Immature natural killer cell (primary cell): ENCODE data around the gene LRRC14B. TPM values are rescaled to one million over a fixed set of nuclear protein-coding genes. Genes with fewer than 3 reads are reported as not detected.
A peak's percentile ranks its signal among the peaks of the same experiment; 100 is the strongest.
"Not testable (repeated sequence)": the region's sequence is repeated elsewhere in the genome, so short reads cannot be mapped to it uniquely, and the experiment has no call there.

Source experiments
- DNase-seq, 3 donors: peaks; one replicate each; pipeline ENCODE4 v3.0.0; 2022; ENCODE audit warnings: mixed read lengths in 1 of 3
- H3K27ac Mint-ChIP-seq, 6 donors: one replicate each; pipeline ENCODE4 v1.8.0; 2020; ENCODE audit warnings: mixed read lengths in 6 of 6, mild to moderate bottlenecking in 5 of 6, inconsistent platforms in 4 of 6, moderate library complexity in 3 of 6
- H3K27me3 Mint-ChIP-seq, 3 donors: one replicate each; pipeline ENCODE4 v1.8.0; 2020 to 2021; ENCODE audit warnings: low read depth in 3 of 3, mild to moderate bottlenecking in 3 of 3, mixed read lengths in 3 of 3, moderate library complexity in 3 of 3, inconsistent platforms in 1 of 3
- H3K36me3 Mint-ChIP-seq, 3 donors: one replicate each; pipeline ENCODE4 v1.8.0; 2020; ENCODE audit warnings: mixed read lengths in 3 of 3, inconsistent platforms in 2 of 3, mild to moderate bottlenecking in 2 of 3
- H3K4me1 Mint-ChIP-seq, 2 donors: one replicate each; pipeline ENCODE4 v1.8.0; 2020; ENCODE audit warnings: inconsistent platforms in 2 of 2, mild to moderate bottlenecking in 2 of 2, mixed read lengths in 2 of 2, moderate library complexity in 1 of 2
- H3K4me3 Mint-ChIP-seq, 5 donors: one replicate each; pipeline ENCODE4 v1.8.0; 2020; ENCODE audit warnings: mild to moderate bottlenecking in 5 of 5, mixed read lengths in 5 of 5, inconsistent platforms in 3 of 5, moderate library complexity in 3 of 5
- H3K9me3 Mint-ChIP-seq, 6 donors: one replicate each; pipeline ENCODE4 v1.8.0; 2020; ENCODE audit warnings: mild to moderate bottlenecking in 6 of 6, mixed read lengths in 6 of 6, inconsistent platforms in 4 of 6, moderate library complexity in 3 of 6
- polyA plus RNA-seq, 3 donors: library from polyadenylated mRNA; unstranded; fragments of 300-500 nt; fragmentation: Illumina TruSeq; gene quantifications; one replicate each; pipeline ENCODE4 v1.2.3, GENCODE V29; 2021

Gene LRRC14B
- polyA plus RNA-seq, 3 donors from 2014 or later, result not detected

DNA sequence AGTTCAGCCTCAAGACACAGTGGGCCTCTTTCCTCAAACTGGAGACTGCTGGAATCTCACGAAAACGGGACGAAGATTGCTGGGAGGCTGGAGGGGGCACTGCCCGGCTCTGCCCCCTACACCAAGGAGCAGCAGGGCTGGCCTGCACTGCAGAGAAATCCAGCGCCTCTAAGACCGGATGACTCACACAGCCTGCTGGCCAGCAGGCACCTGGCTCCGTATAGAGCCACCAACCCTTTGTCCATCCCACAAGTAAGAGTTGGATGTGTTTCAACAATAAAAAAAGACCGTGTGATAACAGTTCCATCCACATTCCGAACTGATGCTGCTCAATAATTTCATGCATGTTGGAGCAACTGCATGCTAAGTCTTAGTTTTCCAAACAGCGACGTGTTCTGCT lies 15.1 kb downstream of the LRRC14B start:
- H3K27me3 Mint-ChIP-seq, result no peaks in the 10 kb centered on the region
- H3K4me1 Mint-ChIP-seq, result peaks cover 14 to 19% of the 10 kb centered on the region in 2 donors
- no peak for DNase-seq
- H3K36me3 Mint-ChIP-seq, result peaks cover 8 to 27% (median 14%) of the 10 kb centered on the region in 3 donors
- H3K27ac Mint-ChIP-seq, result no peak overlapping the region
- H3K4me3 Mint-ChIP-seq, result no peak overlapping the region
- H3K9me3 Mint-ChIP-seq, result no peaks in the 10 kb centered on the region

GRCh38 chr5:206927-207536 lies 15.7 kb downstream of the LRRC14B start:
- peak overlapping the region in 1 of 6 donors; percentile 56 for H3K27ac Mint-ChIP-seq
- no peak for DNase-seq
- H3K9me3 Mint-ChIP-seq, result no peaks in the 10 kb centered on the region
- peaks cover 8 to 27% (median 14%) of the 10 kb centered on the region in 3 donors for H3K36me3 Mint-ChIP-seq
- H3K4me3 Mint-ChIP-seq, result no peak overlapping the region
- peaks cover 14 to 19% of the 10 kb centered on the region in 2 donors for H3K4me1 Mint-ChIP-seq
- no peaks in the 10 kb centered on the region for H3K27me3 Mint-ChIP-seq

GRCh38 chr5:207599-207998 lies 16.3 kb downstream of the LRRC14B start:
- no peak overlapping the region for H3K27ac Mint-ChIP-seq
- peaks cover 8 to 26% (median 14%) of the 10 kb centered on the region in 3 donors for H3K36me3 Mint-ChIP-seq
- no peak for DNase-seq
- H3K27me3 Mint-ChIP-seq, result no peaks in the 10 kb centered on the region
- H3K4me1 Mint-ChIP-seq, result peaks cover 14 to 19% of the 10 kb centered on the region in 2 donors
- H3K4me3 Mint-ChIP-seq, result no peak overlapping the region
- H3K9me3 Mint-ChIP-seq, result no peaks in the 10 kb centered on the region

- no peak for DNase-seq
- Mint-ChIP-seq H3K36me3 (peaks cover 8 to 23% (median 14%) of the 10 kb centered on the region in 3 donors), H3K4me1 (peaks cover 14 to 20% of the 10 kb centered on the region in 2 donors), H3K27me3 (no peaks in the 10 kb centered on the region), H3K9me3 (no peaks in the 10 kb centered on the region), H3K27ac (peak overlapping the region in 2 of 6 donors; percentile 37 to 58), H3K4me3 (no peak overlapping the region)
These were observed 17.3 kb downstream of the LRRC14B start for GRCh38 chr5:208449-209114.

- H3K4me1 Mint-ChIP-seq, result peaks cover 38 to 46% of the 10 kb centered on the region in 2 donors
- no peak overlapping the region for H3K4me3 Mint-ChIP-seq
- peaks cover 6 to 10% (median 6%) of the 10 kb centered on the region in 3 donors for H3K27me3 Mint-ChIP-seq
- H3K27ac Mint-ChIP-seq, result peak overlapping the region in 1 of 6 donors; percentile 32
- peaks cover 4 to 12% (median 4%) of the 10 kb centered on the region in 3 donors for H3K36me3 Mint-ChIP-seq
- H3K9me3 Mint-ChIP-seq, result no peaks in the 10 kb centered on the region
- no peak for DNase-seq
These were observed 22.6 kb downstream of the LRRC14B start for GRCh38 chr5:213803-214395.

- peak overlapping the region in 2 of 5 donors; percentile 36 to 41 for H3K4me3 Mint-ChIP-seq
- H3K4me1 Mint-ChIP-seq, result peaks cover 39 to 50% of the 10 kb centered on the region in 2 donors
These were observed 24.0 kb downstream of the LRRC14B start for GRCh38 chr5:215256-215655.

GRCh38 chr5:216076-216475 lies 24.8 kb downstream of the LRRC14B start:
- H3K4me3 Mint-ChIP-seq, H3K9me3 Mint-ChIP-seq, DNase-seq, H3K27ac Mint-ChIP-seq: not testable (repeated sequence)
- peaks cover 8 to 21% (median 10%) of the 10 kb centered on the region in 3 donors for H3K27me3 Mint-ChIP-seq
- H3K4me1 Mint-ChIP-seq, result peaks cover 43 to 55% of the 10 kb centered on the region in 2 donors
- peaks cover 4 to 12% (median 4%) of the 10 kb centered on the region in 3 donors for H3K36me3 Mint-ChIP-seq

More at GRCh38 chr5:215256-215655, 24.0 kb downstream of the LRRC14B start:
- peaks cover 8 to 16% (median 10%) of the 10 kb centered on the region in 3 donors for H3K27me3 Mint-ChIP-seq
- H3K9me3 Mint-ChIP-seq, DNase-seq: not testable (repeated sequence)
- peaks cover 4 to 12% (median 4%) of the 10 kb centered on the region in 3 donors for H3K36me3 Mint-ChIP-seq
- H3K27ac Mint-ChIP-seq, result peak overlapping the region in 2 of 6 donors; percentile 38 to 56

DNA sequence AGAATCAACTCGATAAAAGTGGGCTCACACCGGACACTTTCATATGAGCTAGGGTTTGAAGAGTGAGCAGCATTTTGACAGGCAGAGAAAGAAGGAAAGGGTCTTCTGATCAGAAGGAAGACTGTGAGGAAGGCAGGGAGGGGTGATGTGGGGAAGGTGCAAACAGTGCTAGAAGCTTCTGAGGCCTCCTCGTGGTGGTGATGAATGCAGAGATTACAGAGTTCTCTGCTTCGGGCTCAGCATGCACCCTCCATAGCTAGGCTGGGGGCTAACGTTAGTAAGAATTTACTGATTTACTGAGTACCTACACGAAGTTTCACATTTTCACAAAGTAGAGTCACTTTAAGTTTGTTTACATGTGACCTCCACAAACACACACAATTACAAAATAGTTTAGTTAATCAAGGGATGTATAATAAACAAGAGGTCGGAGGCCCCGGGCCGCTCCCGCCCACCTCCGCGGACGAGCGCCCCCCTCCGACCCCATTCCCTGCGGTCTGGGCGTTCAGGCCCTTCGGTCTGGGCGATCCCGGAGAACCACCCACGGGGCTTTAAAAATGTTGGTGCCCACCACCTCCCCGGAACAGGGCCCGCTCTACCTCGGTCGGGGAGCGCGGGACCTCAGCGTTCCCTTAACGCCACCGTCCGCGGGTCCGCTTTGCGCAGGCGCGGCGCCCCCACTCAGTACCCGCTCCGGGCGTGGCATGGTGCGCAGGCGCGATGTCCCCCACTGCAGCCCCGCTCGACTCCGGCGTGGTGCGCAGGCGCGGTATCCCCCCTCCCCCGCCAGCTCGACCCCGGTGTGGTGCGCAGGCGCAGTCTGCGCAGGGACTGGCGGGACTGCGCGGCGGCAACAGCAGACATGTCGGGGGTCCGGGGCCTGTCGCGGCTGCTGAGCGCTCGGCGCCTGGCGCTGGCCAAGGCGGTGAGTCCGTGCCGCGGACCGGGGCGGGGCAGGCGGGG lies 26.5 kb downstream of the LRRC14B start, which contains the start of the genes CCDC127 and SDHA:
TSS of gene CCDC127 (minus strand) at position 660 of the 963 bp plus-strand sequence. CDS start 1,304 bp downstream, outside the sequence.
TSS of gene SDHA (plus strand) at position 827 of the 963 bp plus-strand sequence. CDS start at position 863, 36 bp downstream.
- peak; percentile 99 for DNase-seq

DNA sequence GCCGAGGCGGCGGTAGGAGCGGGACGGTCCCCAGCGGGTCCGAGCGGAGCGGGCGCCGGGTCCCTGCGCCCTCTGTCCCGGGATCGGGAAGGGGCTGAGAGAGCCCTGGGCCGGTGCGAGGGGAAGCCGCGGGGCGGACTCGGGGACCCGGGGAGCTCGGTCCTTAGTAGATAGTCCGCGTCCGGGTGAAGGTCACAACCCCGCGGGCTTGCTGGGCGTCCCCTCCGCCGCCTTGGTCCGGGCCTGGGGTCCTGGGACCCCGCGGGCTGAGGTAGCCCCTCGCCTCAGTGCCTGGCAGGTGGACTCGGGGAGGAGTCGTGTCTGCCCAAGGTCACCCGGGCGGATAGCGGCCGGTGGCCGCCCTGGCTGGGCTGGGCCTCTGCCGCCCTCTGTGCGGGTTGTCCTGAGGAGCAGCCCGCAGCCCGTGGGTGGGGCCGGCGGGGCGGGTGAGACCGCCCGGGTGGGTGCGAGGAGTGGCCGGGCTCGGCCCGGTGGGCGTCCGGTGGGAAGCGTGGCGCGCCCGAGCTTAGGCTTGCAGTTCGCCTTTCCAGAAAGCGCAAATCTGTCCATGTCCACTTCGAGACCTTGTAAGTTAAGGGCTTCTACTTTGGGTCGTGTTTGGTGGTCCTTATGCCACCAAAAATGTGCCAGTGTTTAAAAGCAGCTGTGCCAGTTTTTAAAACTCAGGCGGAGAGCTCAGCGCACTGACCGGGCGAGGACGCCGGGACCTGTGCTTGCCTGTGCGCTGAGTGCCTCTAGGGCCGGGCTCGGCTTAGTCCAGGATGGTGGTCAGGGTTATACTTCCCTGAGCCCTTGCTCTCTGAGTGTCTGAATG lies 27.4 kb downstream of the LRRC14B start:
- Mint-ChIP-seq H3K9me3 (no peaks in the 10 kb centered on the region), H3K4me1 (peaks cover 60 to 76% of the 10 kb centered on the region in 2 donors)
- DNase-seq, result peak; percentile 25 to 37 (median 29)

More for the DNA sequence above, 26.5 kb downstream of the LRRC14B start, which contains the start of the genes CCDC127 and SDHA:
- peak within 1 kb of the TSS; percentile 93 to 97 (median 96) for H3K4me3 Mint-ChIP-seq
- H3K36me3 Mint-ChIP-seq, result peaks cover 4 to 12% (median 4%) of the 10 kb centered on the region in 3 donors
- peak within 1 kb of the TSS; percentile 95 to 98 (median 96) for H3K27ac Mint-ChIP-seq
- H3K4me1 Mint-ChIP-seq, result peaks cover 55 to 69% of the 10 kb centered on the region in 2 donors
- H3K9me3 Mint-ChIP-seq, result not testable (repeated sequence)
- peaks cover 8 to 21% (median 10%) of the 10 kb centered on the region in 3 donors for H3K27me3 Mint-ChIP-seq

DNA sequence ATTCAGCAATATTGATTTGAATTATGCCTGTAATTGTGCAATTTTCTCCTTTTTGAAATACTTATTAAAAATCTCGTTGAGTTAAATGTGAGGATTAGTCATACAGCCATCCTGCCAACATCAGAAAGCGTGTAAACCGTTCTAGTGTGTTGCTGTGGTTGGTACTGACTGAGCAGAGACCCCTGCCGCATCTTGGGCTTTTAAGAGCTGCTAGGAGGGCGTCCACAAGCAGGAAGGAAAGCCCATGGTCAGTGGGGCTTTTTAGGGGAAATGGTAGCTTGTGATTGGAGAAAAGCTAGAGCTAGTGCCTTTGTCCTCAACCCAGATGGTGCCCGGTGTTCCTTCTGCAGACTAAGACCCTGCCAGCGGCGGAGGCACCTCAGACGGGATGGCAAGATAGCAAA lies 28.2 kb downstream of the LRRC14B start:
- Mint-ChIP-seq H3K4me3 (peak overlapping the region; percentile 93 to 97 (median 96)), H3K9me3 (no peaks in the 10 kb centered on the region), H3K4me1 (peaks cover 52 to 68% of the 10 kb centered on the region in 2 donors), H3K27me3 (peaks cover 6 to 21% (median 10%) of the 10 kb centered on the region in 3 donors), H3K36me3 (peaks cover 4 to 6% (median 4%) of the 10 kb centered on the region in 3 donors), H3K27ac (peak overlapping the region; percentile 95 to 98 (median 96))
- DNase-seq, result peak; percentile 32 to 42 (median 39)

More for the DNA sequence above, 27.4 kb downstream of the LRRC14B start:
- peak overlapping the region; percentile 93 to 97 (median 96) for H3K4me3 Mint-ChIP-seq
- H3K27me3 Mint-ChIP-seq, result peaks cover 8 to 21% (median 10%) of the 10 kb centered on the region in 3 donors
- H3K36me3 Mint-ChIP-seq, result peaks cover 4 to 12% (median 4%) of the 10 kb centered on the region in 3 donors
- peak overlapping the region; percentile 95 to 98 (median 96) for H3K27ac Mint-ChIP-seq

DNA sequence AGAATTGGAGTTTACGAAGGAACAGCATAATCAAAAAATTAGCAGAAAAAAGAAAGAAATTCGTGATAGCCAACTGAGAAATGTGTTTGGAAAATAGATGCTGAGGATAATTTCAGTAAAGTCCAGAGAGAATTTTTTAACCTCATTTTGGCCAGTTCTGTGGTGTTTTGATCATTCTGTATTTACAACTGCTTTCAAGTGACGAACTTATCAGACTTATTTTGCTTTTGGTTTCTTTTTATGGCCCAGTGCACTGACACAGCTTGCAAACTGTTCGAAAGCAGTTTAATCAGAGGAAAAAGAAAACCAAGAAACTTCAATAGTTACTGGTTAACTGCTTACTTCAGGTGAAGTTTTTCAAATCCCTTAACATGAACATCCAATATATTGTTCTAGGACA lies 28.7 kb downstream of the LRRC14B start:
- Mint-ChIP-seq H3K4me1 (peaks cover 52 to 63% of the 10 kb centered on the region in 2 donors), H3K9me3 (no peaks in the 10 kb centered on the region), H3K27me3 (peaks cover 4 to 21% (median 10%) of the 10 kb centered on the region in 3 donors), H3K4me3 (peak overlapping the region; percentile 93 to 97 (median 96)), H3K27ac (peak overlapping the region; percentile 95 to 98 (median 96)), H3K36me3 (peaks cover 2 to 8% (median 7%) of the 10 kb centered on the region in 3 donors)
- DNase-seq, result peak; percentile 39 to 44 (median 43)
